DLD1 (cell line): ENCODE results near the gene POU6F1.
"Not testable (repeated sequence)": the region's sequence is repeated elsewhere in the genome, so short reads cannot be mapped to it uniquely, and the experiment has no call there.

Experiments used
- in situ Hi-C: cut with HindIII; loops from 2 replicates; pipeline ENCODE4 v1.10.0; 2017; ENCODE audit warnings: low sequenced_read_pairs

The POU6F1 gene

DNA sequence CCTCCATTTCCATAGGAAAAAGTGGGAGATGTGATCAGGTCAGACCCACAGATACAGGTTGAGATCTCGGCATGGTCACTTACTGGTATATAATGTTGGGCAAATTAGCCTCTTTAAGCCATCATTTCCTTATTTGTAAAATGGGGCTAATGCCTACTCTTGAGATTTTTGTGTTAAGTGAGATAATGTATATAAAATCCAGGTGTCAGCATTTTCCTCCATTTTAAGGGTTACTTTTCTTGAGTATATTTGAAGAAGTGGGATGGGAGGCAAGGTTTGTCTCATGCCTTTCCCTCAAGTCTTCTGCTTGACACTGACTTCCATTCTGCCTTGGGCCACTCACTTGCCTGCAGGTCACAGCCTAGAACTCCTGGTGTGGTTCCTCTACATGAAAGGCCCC is 10.1 kb upstream of the POU6F1 start:
- in situ Hi-C loops: no loop called here

DNA sequence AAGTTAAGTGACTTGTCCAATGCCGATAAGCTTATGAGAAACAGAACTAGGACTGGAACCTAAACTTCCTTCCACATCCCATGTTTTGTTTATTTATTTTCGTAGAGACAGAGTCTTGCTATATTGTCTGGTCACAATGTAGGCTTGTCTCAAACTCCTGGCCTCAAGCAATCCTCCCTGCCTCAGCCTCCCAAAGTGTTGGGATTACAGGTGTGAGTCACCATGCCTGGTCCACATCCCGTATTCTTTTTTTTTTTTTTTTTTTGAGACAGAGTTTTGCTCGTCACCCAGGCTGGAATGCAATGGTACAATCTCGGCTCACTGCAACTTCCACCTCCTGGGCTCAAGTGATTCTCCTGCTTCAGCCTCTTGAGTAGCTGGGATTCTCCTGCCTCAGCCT is 9.2 kb upstream of the POU6F1 start:
- in situ Hi-C loops: not testable (repeated sequence)

DNA sequence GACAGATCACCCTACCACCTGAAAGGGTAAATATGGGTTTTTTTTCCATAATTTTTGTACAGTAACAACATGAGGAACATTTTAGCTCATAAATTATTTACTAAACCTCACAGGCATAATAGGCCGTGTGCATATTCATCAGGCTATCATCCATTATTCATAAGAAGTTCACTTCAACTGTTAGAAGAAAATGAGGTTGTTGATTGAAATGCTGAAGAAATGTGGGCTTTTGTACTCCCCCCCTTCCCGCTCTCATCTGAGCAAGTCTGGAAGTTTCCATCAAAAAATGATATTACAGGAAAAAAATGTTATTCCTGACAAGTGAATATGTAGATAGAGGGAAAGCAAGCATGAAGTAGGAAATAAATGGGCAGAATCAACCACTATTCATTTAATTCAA is 7.9 kb upstream of the POU6F1 start:
- in situ Hi-C loops: no loop called here

GRCh38 chr12:51225234-51225633 is 7.4 kb upstream of the POU6F1 start:
- in situ Hi-C loops: no loop called here

- in situ Hi-C loops: no loop called here
These were observed 6.8 kb upstream of the POU6F1 start for GRCh38 chr12:51224625-51225024.

GRCh38 chr12:51222461-51222860 is 4.6 kb upstream of the POU6F1 start:
- in situ Hi-C loops: no loop called here

DNA sequence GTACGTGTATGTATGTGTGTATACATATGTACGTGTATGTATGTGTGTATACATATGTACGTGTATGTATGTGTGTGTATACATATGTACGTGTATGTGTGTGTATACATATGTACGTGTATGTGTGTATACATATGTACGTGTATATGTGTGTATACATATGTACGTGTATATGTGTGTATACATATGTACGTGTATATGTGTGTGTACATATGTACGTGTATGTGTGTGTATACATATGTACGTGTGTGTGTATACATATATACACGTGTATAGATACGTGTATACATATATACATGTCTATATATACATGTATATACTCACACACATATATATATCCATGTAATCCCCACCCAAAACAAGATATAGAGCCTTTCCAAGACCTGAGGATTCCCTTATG is 2.0 kb upstream of the POU6F1 start:
- in situ Hi-C loops: not testable (repeated sequence)

GRCh38 chr12:51219322-51219721 is 1.5 kb upstream of the POU6F1 start:
- in situ Hi-C loops: no loop called here

- in situ Hi-C loops: no loop called here
These were observed 822 bp upstream of the POU6F1 start for GRCh38 chr12:51218607-51219161.

- in situ Hi-C loops: no loop called here
These were observed 512 bp downstream of the POU6F1 start for GRCh38 chr12:51217133-51217967.

- in situ Hi-C loops: no loop called here
These were observed 1.2 kb downstream of the POU6F1 start for GRCh38 chr12:51216642-51217041.

GRCh38 chr12:51214895-51215294 is 3.0 kb downstream of the POU6F1 start:
- in situ Hi-C loops: no loop called here

- in situ Hi-C loops: no loop called here
These were observed 7.0 kb downstream of the POU6F1 start for GRCh38 chr12:51210690-51211395.

GRCh38 chr12:51209259-51209658 is 8.6 kb downstream of the POU6F1 start:
- in situ Hi-C loops: no loop called here

DNA sequence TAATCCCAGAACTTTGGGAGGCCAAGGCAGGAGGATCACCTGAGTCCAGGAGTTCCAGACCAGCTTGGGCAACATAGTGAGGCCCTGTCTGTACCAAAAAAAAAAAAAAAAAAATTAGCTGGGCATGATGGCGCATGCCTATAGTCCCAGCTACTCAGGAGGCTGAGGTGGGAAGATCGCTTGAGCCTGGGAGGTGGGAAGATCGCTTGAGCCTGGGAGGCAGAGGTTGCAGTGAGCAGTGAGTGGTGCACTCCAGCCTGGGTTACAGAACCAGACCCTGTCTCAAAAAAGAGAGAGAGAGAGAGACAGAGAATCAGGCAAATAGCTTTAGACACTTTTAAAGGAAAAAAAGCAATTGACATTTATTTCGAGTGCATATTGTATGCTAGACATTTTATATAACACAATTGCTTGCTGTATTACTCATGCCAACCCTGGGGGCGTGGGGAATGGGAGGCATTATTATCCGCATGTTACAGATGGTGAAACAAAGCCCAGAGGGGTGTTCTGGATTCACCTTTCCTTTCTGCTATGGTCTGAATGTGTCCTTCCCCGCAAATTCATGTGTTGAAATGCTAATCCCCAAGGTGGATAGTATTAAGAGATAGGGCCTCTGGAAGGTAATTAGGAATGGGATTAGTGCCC is 9.7 kb downstream of the POU6F1 start:
- in situ Hi-C loops: no loop called here

- in situ Hi-C loops: no loop called here
These were observed 12.5 kb downstream of the POU6F1 start for GRCh38 chr12:51205350-51205749.

GRCh38 chr12:51202718-51203117 is 15.1 kb downstream of the POU6F1 start:
- in situ Hi-C loops: no loop called here

GRCh38 chr12:51200806-51201205 is 17.1 kb downstream of the POU6F1 start:
- in situ Hi-C loops: no loop called here

- in situ Hi-C loops: no loop called here
These were observed 17.7 kb downstream of the POU6F1 start for GRCh38 chr12:51200156-51200555.

DNA sequence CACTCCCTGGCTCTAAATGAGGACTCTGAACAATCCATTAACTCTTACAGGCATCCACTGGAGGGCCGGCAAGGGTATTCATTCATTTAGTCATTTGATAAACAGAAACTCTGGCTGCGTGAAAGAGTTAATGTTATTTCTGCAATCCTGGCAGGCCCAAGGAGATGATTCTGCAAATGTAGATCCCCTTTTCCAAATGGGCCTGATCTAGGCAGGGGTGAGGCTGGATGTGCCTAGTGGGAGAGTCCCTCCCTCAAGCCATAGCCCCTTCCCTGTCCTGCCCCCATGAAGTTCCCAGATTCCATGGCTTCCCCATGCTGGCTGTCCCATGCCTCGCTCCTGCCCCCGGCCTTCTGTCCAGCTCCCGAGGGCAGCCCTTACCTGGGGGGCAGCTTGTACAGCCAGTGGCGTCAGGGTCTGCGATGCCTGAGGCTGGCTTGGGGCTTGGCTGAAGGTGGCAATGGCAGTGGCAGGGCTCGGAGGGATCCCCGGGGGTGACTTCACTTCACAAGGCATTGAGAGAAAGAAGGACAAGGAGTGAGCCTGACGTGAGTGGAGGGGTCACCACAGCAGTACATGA is 18.4 kb downstream of the POU6F1 start:
- in situ Hi-C loops: no loop called here
